Measurements from ENCODE around the gene RNU2-1.
"Not testable (repeated sequence)": the region's sequence is repeated elsewhere in the genome, so short reads cannot be mapped to it uniquely, and the experiment has no call there.

DNA sequence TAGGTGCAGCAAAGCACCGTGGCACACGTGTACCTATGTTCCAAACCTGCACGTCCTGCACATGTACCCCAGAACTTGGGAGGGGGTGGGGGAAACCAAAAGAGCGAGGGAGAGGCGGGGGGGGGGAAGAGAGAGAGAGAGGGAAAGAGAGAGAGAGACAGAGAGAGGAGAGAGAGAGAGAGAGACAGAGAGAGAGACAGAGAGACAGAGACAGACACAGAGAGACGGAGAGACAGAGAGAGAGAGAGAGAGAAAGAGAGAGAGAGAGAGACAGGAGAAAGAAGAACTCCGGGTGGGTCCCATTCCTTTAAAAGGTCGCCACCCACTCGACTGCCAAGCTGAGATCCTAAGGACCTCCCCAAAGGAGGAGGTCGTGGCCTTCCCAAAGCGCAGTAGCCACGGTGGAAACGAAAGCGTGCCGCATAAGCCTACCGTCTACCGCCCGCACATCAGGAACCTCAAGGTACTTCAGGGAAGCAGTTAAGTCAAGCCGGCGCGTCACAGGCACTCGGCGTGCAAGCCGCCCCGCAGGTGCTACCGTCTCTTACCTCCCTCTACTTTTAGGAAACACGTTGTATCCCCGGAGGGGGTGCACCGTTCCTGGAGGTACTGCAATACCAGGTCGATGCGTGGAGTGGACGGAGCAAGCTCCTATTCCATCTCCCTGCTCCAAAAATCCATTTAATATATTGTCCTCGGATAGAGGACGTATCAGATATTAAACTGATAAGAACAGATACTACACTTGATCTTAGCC, 7.0 kb upstream of the RNU2-1 start:
- TF ChIP-seq CTCF, POLR2A, EP300 (IDR thresholded peaks at IDR 0.05): not testable (repeated sequence)
